IPS-NIHi11 (cell line): Measurements from ENCODE around the gene STX16.

ENCODE experiments used
- DNase-seq: peaks from one replicate; pipeline ENCODE4 v3.0.0; 2012; ENCODE audit warnings: mixed read lengths, low spot score

The STX16 gene

DNA sequence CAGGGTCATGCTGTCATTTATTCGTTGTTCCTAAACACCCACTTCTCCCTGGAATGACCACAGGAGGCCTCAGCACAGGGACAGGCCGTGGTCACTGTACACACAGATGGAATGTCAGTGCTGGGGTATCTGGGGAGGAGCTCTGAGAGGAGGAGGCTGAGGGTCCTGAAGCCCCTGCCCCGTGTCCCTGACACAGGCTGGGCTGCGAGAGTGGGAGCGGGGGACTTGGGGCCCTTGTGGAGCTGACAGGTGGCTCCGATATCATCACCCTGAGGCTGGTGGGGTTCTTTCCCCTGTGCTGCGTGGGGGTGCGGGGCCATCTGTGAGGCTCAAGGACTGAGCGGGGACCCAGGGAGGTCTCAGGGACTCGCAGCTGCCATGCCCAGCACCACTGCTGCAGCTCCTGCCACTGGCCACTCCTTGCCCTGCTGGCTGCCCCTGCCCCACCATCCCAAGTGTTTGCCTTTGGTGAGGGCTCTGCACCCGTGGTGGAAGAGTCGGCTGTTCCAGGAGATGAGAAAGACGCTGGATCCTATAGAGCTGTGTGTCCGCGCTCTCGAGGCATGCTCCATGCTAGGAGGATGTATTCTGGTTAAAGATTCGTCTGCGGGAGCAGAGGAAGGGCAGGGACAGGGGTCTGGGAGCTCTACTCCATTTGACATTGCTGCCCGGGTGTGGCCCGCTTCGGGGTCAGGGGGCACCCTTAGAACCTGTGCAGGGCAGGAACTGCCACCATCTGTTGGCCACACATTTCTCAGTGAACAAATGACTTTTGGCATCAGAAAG lies 60.4 kb downstream of the STX16 start:
- DNase-seq, result no peak

DNA sequence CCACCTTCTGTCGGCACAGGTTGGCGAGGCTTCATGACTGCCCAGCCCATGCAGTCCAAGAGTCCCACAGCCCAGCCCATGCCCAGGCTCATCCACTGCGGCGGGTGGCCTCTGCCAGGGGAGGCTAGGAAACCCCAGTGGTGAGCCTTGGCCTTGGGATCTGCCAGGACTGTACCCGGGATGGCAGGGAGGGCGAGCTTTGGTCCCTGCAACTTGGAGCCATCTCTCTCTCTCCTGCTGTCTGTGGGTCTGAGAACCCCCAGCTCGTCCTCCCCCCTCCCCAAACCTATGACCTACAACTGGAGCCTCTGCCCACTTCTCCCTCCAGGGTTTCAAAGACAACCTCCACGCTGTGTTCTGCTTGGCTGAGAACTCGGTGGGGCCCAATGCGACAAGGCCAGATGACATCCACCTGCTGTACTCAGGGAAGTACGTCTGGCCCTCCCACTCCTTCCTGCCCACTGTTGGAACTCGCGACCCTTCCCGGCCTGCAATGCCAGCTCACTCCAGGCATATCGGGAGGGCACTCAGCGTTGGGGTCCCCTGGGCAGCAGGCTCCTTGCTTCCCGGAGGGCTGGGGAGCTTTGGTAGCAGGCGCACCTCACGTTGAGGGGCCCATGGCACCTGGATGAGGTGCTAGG lies 61.2 kb downstream of the STX16 start:
- no peak for DNase-seq

DNA sequence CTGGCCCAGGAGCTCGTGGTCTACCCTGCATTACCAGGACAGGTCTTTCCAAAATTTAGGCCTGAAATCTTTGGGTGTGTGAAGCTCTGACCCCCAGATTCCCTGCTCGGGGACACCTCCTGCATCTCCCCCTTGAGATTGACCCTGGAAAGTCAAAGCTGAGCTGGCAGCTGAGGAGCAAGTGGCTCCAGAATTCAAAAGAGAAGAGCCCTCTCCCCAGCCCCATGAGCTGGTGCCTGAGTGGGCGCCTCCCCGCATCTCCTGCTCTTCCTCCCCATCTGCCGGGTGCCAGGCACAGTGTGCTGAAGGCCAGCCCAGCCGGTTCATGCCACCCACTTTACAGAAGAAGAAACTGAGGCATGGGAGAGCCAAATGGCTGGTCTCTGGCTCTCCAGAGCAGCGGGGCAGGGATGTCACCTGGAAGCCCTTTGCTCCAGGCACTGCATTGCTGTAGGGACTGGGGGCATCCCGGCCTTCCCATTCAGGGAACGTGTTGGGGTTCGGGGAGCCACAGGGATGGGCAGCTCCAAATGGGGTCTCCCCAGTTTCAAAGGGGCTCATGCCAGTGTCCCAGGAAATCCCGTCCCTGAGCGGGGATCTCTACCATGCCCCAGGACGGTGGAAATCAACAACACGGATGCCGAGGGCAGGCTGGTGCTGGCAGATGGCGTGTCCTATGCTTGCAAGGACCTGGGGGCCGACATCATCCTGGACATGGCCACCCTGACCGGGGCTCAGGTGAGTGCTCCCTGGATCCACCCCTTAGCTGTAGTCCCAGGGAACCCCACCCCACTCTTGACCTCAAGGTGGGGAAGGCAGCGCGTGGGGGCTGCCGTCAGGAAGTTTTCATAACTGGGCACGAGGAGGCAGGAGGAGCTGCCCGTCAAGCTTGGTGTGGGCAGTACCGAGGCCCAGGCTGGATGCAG lies 62.0 kb downstream of the STX16 start:
- no peak for DNase-seq

DNA sequence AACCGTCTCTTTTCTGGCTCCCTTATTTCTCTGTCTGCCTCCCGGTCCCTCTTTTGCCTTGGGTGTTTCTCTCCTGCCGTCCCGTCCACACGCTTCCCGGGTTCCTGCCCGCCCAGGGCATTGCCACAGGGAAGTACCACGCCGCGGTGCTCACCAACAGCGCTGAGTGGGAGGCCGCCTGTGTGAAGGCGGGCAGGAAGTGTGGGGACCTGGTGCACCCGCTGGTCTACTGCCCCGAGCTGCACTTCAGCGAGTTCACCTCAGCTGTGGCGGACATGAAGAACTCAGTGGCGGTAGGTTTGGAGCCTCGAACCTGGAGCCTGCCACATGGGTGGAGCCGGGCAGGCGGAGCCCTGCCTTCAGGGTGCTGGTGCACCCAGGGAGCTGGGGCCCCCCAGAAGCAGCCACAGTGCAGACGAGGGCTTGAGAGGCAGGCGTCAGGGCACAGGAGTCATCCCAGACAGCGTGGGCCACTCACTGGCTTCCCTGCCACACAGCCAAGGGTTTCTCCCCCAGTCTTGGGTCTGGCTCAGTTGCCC lies 62.8 kb downstream of the STX16 start:
- no peak for DNase-seq

DNA sequence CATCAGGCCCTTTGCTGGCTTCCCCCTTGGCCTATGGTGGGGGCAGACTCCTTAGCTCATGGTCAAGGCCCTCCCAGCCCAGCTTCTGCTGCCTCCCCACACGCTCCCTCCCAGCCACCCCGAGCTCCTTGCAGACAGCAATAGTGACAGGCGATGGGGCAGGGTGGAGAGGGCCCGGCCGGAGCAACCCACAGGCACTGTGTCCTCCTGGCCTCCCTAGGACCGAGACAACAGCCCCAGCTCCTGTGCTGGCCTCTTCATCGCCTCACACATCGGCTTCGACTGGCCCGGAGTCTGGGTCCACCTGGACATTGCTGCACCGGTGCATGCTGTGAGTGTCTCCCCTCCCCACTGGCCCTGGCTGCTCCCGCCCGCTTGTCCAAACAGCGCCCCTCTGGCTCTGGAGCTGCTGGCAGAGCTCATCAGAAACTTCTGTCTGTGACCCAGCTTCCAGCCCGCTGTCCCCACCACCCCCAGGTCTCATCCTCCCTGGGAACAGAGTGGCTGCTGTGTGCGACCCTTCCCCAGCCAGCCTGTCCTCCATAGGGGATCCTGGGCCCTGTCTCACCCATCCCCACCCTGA lies 63.3 kb downstream of the STX16 start:
- DNase-seq, result no peak

DNA sequence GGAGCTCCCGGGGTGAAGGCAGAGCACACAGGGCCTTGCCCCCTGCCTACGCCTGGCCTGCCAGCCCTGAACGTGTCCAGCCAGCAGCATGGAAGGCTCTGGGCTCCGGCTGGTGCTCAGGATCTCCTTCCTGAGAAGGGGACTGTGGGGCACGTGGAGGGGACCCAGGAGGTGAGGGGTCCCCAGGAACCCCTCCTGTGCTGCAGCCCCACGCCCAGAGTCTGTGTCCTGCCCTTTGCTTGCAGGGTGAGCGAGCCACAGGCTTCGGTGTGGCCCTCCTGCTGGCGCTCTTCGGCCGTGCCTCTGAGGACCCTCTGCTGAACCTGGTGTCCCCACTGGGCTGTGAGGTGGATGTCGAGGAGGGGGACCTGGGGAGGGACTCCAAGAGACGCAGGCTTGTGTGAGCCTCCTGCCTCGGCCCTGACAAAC lies 63.9 kb downstream of the STX16 start:
- DNase-seq, result no peak

DNA sequence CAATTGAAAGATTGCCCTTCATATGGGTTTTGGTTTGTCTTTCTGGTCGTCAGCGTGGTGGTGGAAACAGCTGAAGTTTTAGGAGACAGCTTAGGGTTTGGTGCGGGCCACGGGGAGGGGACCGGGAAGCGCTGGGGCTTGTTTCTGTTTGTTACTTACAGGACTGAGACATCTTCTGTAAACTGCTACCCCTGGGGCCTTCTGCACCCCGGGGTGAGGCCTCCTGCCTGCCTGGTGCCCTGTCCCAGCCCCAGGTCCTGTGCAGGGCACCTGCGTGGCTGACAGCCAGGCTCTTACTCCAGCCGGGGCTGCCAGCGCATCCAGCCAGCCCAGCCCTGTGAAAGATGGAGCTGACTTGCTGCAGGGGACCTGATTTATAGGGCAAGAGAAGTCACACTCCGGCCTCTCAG lies 64.3 kb downstream of the STX16 start:
- DNase-seq, result no peak

DNA sequence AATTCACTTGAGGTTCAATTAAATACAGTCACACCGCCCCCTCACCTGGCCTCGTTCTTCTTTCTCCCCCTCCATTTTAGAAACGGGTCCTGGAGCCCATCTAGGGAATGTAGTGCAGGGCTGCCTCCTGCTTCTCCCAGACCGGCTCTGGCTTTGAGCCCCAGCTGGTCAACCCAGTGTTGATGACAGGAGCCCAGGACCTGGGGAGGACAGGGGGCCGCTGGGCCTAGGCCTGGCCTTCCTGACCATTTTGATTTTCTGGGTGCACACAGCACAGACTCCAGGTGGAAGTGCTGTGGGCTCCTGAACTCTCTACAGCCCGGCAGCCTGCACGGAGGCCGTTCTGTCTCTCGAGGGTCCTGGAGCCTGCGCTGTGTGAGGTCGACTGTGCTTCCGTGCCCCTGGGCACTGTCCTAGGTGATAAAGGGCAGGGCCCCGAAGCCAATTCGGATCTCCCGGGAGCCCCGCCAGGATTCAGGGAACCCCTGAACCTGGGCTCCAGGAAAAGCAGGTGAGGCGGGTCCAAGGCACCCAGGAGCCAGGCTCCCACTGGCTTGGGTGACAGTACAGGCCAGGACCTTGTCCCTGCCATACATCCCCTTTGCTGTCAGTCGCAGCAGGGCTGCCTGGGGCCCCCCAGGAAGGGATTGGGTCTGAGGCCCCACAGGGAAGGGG lies 64.9 kb downstream of the STX16 start:
- no peak for DNase-seq

DNA sequence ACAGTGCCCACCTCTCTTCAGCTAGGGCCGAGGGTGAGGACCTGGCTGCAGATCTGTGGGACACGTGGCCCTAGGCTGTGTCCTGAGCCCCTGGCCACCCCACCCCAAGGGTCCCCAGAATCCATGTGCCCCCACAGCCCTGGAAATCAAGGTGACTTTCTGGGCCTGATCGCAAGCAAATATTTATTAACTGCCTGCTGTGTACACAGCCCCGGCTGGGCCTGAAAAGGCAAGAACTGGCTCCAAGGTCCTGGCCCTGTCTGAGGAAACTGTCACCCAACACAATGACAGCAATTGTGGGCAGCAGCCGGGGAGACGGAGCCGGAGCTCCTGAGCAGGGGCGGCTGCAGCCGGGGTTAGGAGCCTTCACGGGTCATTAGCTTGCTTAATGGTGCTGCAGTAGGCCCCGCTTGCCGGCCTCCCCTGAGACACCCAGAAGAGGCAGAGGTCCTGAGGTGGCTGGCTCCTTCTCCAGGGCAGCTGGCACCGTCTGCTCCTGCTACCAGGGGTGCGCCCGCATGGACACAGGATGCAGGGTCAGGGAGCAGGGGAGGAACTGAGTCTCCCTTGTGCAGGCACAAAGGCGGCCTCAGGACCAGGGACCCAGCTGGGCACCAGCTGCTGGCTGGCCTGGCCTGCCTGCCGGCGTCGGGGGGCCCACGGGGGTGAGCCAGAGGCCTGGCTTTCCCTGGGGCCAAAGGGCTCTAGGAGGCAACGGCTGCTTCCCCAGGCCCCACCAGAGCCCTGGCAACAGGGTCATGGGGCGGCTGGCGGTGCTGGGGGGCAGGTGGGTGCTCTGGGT lies 65.6 kb downstream of the STX16 start:
- DNase-seq, result no peak

DNA sequence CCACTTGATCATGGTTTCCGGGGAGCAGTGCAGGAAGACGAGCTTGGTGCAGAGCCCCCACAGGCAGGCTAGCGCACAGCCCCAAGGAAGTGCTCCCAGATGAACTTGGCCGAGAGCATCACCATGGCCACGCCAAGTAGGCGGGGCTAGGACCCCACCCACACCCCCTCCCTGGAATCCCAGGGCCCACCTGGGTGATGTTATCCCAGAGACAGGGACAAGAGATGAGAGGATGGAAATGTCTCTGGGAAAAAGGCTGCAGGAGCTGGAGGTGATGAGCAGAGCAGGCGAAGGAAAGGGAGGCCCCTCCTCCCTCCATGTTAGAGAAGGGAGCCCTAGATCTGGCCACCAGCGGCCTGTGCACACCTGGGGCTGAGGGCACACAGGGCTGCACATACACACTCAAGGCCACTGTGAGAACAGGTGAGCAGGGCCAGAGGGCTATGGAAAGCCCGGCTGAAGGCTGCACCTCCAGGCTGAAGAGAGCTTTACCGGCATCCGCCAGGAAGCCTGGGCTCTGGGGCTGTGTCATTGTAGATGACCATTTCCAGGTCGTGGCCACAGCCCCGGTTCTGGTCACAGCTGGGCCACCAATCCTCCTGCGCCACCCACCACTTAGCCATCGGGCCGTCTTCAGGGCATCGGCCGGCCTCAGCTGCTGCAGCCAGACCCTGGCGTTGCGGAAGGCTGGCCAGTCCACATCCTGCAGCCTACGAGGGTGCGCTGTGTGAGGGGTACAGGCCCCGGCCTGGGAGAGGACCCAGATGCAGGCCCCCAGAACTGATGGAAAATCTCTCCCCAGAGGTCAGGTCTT lies 66.4 kb downstream of the STX16 start:
- DNase-seq, result no peak

DNA sequence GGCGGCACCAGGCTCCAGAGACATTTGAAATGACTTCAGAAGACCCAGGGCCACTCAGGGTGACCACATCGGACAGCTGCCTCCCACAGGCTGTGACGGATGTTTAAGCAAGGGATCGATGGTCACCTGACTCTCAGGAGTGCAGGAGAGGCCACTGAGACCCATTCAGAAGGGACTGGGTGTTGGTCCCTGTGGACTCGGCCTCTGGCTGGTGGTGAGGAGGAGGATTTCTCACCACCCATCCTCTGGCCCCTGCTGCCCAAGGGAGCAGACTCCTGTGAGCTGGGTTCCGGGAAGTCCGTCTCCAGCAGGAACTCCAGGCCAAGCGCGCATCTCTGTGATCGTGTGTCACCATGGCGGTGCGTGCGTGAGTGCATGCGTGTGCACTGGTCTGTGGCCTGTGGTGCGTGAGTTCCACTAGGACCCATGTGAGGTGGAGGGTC lies 67.1 kb downstream of the STX16 start:
- DNase-seq, result no peak

DNA sequence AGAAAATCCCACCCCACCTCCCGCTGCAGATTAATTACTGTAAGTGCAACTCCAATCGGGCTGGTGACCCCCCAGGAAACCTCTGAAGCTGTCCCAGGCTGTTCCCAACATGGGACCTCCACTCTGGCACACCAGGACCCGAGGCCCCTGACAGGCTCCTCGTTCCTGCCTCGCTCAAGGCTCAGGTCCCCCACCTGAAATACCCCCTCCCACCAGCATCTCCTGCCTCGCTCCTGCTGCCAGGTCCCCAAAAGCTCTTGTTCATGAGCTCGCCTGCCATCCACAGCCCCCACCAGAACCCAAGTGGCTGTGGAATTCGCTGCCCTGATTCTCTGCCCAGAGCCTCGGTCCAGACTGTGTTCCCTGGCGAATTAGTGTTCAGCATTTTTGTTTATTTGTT lies 67.6 kb downstream of the STX16 start:
- no peak for DNase-seq

DNA sequence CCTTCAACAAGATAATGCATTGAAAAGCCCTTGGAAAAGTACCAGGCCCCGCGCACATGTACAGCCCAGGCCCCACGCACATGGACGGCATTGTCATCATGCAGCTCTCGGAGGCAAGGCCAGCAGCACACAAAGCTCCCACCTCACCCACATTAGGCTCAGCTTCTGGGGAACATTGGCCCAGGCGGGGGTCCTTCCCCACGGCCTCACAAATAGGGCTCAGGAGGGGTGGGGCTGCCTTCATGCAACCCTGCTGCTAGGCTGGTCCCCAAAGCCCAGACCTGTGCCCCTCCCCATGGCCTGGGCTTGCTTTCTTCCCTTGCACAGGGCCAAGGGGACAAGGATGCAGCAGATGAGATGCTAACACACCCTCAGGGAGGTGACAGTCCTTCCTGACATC lies 68.2 kb downstream of the STX16 start:
- no peak for DNase-seq

DNA sequence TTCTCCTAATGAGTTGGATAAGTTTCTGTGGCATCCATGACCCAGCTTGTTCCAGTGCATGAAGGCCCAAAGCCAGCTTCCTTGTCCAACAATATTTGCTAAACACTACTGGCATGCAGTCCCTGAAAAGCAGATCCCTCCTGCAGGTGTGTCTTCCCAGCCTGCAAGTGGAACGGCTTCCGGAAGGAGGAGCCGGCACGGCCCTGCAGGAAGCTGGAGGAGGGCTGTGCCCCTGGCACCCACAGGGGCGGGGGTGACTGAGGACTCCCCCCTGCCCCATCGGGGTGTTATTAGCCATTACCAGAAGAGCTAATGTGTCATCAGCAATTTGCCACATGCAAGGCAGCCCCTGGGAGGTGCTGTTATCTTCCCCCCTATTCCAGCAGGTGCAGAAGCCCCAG lies 68.9 kb downstream of the STX16 start:
- DNase-seq, result no peak

DNA sequence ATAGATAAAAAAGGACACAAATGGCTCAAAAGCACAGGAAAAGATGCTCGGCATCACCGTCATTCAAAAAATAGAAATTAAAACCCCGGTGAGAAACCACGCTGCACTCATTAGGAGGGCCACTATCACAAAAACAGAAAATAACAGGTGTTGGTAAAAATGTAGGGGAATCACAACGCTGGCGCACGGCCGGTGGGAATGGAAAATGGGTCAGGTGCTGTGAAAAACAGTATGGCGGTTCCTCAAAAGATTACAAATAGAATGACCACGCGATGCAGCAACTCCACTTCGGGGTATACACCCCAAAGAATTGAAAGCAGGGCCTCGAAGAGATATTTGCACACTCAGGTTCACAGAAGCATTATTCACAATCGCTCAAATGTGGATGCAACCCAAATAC lies 69.8 kb downstream of the STX16 start:
- no peak for DNase-seq

DNA sequence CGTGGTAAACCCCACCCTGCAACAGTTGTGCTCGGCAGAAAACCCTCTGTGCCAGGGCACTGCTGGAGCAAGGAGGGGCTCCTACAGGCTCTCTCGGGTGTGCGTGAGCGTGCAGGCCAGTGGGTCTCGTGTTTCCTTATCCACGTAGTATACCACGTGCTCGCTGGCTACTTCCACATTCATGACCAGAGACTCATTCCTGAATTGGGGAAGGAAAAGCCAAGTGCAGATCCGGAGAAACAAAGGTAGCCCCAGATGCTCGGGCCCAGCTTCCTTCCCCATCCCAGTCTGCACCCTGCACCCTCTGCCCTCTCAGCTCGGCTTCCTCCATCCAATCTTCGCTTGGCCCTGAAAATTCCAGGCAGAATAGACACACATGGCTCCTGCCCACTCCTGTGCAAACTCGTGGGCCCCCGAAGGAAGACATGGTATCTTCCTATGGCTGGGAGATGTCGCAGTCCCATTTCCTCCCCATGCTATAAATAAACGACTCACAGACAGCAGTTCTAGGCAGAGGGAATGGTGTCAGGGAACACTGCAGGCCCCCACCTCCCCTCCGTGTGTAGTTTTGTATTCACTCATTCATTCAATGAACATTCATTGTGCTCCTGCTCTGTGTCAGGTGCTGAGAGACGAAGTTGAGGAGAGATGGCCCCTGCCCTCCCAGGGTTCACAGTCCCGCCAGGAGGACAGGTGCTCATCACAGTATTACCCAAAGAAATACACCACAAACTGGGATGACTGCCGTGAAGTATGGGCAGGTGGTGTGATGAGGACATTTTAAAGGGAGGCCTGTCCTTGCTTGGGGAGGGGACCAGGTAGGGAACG lies 71.1 kb downstream of the STX16 start:
- DNase-seq, result no peak

DNA sequence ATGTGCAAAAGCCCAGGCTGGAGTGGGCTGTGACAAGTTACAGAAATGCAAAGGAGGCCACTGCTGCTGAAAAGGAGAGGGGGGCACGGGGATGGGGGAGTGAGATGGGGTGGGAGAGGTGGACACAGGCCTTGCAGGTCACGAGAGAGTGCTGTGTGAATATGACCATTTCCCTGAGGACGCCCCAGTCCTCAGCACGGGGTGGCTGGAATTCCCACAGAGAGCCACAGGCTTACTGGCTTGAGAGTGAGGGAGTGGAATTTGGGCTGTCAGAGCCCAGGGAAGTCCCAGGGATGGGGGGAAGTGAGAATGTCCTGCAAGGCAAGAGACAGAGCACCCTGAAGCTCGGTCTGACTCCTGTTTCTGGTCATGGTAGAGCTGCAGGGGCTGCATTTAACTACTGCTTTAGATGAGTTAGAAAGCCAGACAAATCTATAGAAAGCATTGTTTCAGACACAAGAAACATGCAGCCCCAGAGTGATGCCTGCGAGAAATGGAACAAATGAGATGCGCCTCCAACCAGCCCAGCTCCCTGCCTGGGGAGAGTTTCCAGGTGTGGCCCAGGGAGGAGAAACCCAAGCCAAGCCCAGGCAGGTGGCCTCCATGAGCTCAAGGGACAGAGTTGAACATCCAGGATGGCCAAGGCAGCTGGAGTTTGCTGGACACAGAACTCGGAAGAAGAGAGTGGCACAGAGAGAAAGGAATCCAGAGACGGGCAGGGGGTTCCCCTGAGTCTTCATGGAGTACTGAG lies 72.0 kb downstream of the STX16 start:
- DNase-seq, result no peak

DNA sequence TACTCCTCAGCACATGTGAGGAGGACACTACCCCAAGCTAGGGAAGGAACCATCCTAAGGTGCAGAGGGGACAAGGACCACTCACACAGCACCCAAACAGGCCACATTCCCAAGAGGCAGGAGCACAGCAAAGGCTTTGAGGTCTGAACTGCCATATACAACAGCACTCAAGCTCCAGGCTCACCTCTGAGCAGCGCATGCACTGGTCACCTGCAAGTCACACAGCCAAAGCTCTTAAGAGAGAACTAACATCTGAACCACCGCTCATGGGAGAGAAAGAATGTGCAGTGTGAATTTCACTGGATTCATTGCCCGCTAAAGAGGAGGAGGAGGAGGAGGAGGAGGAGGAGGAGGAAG lies 72.5 kb downstream of the STX16 start:
- no peak for DNase-seq
